Ovary (tissue), 3 donors: Measurements from ENCODE around the gene PLP2.

Source experiments
- POLR2A ChIP-seq: fragments of 450-650 bp; IDR thresholded peaks from one replicate; pipeline ENCODE4 v1.6.1; 2017; ENCODE audit warnings: antibody characterized with exemption, mild to moderate bottlenecking, moderate library complexity
- TF ChIP-seq, protein P1 (sequence below), 3 donors: fragments of 450-650 bp in 2 of 3; fragments of 200-600 bp in 1 of 3; IDR thresholded peaks; one replicate each; pipeline versions ENCODE4 v1.5.1 to v1.8.0; 2016 to 2022; ENCODE audit warnings: antibody characterized with exemption in 3 of 3, mild to moderate bottlenecking in 1 of 3
- donor health status: DM: no; HTN: no; CAD: no.

DNA sequence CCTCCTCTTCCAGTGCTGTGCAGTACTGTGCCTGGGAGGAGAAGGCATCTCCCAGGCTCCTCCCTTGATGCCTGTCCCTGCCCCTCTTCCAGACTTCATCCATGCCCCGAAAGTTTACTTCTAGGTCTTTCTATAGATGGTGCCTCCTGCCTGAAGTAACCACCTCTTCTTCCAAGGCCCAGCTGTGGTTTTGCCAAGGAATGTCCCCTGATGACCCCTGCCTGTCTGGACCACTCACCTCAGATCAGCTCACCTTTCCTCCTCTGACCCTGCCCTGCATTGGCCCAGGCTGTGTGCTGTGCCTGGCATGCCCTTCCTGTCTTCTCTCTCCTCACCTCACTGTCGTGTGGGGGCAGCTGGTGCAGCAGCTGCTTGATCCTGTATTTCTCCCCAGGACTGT is 7.7 kb downstream of the PLP2 start:
- TF ChIP-seq, protein P1, sequence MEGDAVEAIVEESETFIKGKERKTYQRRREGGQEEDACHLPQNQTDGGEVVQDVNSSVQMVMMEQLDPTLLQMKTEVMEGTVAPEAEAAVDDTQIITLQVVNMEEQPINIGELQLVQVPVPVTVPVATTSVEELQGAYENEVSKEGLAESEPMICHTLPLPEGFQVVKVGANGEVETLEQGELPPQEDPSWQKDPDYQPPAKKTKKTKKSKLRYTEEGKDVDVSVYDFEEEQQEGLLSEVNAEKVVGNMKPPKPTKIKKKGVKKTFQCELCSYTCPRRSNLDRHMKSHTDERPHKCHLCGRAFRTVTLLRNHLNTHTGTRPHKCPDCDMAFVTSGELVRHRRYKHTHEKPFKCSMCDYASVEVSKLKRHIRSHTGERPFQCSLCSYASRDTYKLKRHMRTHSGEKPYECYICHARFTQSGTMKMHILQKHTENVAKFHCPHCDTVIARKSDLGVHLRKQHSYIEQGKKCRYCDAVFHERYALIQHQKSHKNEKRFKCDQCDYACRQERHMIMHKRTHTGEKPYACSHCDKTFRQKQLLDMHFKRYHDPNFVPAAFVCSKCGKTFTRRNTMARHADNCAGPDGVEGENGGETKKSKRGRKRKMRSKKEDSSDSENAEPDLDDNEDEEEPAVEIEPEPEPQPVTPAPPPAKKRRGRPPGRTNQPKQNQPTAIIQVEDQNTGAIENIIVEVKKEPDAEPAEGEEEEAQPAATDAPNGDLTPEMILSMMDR (IDR thresholded peaks at IDR 0.05) = no peak
- no peak for TF ChIP-seq POLR2A
